Measurements from ENCODE around the gene ZNF414. TPM values are rescaled to one million over a fixed set of nuclear protein-coding genes. Genes with fewer than 3 reads are reported as not detected.

Gene ZNF414
- total and polyA plus RNA-seq, 9 of the 15 experiments (the other 6 are each of a cell fraction or from before 2014, with no cell fraction given) = 0.03 to 27.2 (median 2.2) TPM; not detected in 2

- ChIA-PET POLR2A (interaction anchor here (0.6 to 2.0 kb wide), 6 partner anchors 8 to 29 kb away, joined by 3 to 10 read pairs (median 5); no protein-coding TSS in a partner anchor), CTCF (ENCODE audit: low intra/inter-chr PET ratio) (no interaction called here)
- H3K4me1 ChIP-seq (replicated peaks in 1 of 2; ENCODE audit: control insufficient read depth in 2 of 2, insufficient read depth in 2 of 2, low read length in 2 of 2) = peaks cover 0 to 16% of the 10 kb centered on the region in 2 experiments; a peak in 2 of 5 replicates
- in situ Hi-C loops (cut with MboI) (no loop called here), intact Hi-C loops (cut with micrococcal nuclease) (no loop called here)
- no peak overlapping the region for H3K4me2 ChIP-seq (ENCODE audit: insufficient read depth, low read length)
- no peak overlapping the region for H2AFZ ChIP-seq (ENCODE audit: low read depth, low read length)
- H3K27me3 ChIP-seq (ENCODE audit: control insufficient read depth in 2 of 2, insufficient read depth in 2 of 2, low read length in 2 of 2) = no peaks in the 10 kb centered on the region
- FAIRE-seq = no peak
- no peaks in the 10 kb centered on the region for H4K20me1 ChIP-seq (replicated peaks; ENCODE audit: control insufficient read depth, insufficient read depth, low read length)
- no TSS peak for BruUV-seq (replicated peaks)
- no peaks in the 10 kb centered on the region for H3K9me1 ChIP-seq (ENCODE audit: control insufficient read depth, insufficient read depth, low read length)
- no peaks in the 10 kb centered on the region for H3K9me3 ChIP-seq (replicated peaks; ENCODE audit: control insufficient read depth, insufficient read depth, low read depth, low read length)
- H3K79me2 ChIP-seq (ENCODE audit: control insufficient read depth, insufficient read depth, low read length) = peaks cover 3% of the 10 kb centered on the region; the same call in 1 of the 3 replicates
- peak; percentile 74 for TF ChIP-seq RBM22 (IDR thresholded peaks at IDR 0.05; ENCODE audit: low read depth, low read length, poor library complexity, severe bottlenecking)
- 0 out of 2 replicates have a peak, but pooled peaks have one; percentile 33 for TF ChIP-seq POLR2G (IDR thresholded peaks at IDR 0.05; ENCODE audit: low read depth, low read length)
- no peak for TF ChIP-seq NR4A1 (CRISPR knock-in tag; IDR thresholded peaks at IDR 0.05)
- TF ChIP-seq NR4A1 (tag; IDR thresholded peaks at IDR 0.05) = no peak
- no peak for DNase-seq (ENCODE audit: extremely low read depth in 1 of 4, low spot score in 3 of 4)
- H3K4me3 ChIP-seq = no peak overlapping the region
- H3K36me3 ChIP-seq (ENCODE audit: control insufficient read depth, insufficient read depth, low read length) = peaks cover 67% of the 10 kb centered on the region
- no peak overlapping the region for H3K27ac ChIP-seq (ENCODE audit: extremely low read depth, low read depth, low read length)
- ATAC-seq = no peak
- no peak overlapping the region for H3K9ac ChIP-seq (ENCODE audit: insufficient read depth in 1 of 2, low read depth in 2 of 2, low read length in 2 of 2)
- WGBS (ENCODE audit: insufficient coverage, low coverage, missing lambda C conversion rate) = 90% methylated on average over 13 of the region's 13 CpGs
These were observed 26.7 kb downstream of the ZNF414 start for GRCh38 chr19:8487137-8487851.

- no peak overlapping the region for H3K9ac ChIP-seq (ENCODE audit: insufficient read depth in 1 of 2, low read depth in 2 of 2, low read length in 2 of 2)
- no peak for FAIRE-seq
- peaks cover 73% of the 10 kb centered on the region for H3K36me3 ChIP-seq (ENCODE audit: control insufficient read depth, insufficient read depth, low read length)
- ChIA-PET CTCF (ENCODE audit: low intra/inter-chr PET ratio) (no interaction called here), POLR2A (interaction anchor here (0.6 to 2.0 kb wide), 12 partner anchors 8 to 466 kb away, joined by 3 to 10 read pairs (median 3); partner anchors contain the start of gene ZNF414)
- no peak overlapping the region for H3K4me3 ChIP-seq
- peaks cover 6% of the 10 kb centered on the region; the same call in 1 of the 3 replicates for H3K79me2 ChIP-seq (ENCODE audit: control insufficient read depth, insufficient read depth, low read length)
- BruUV-seq (replicated peaks) = no TSS peak
- H3K27ac ChIP-seq (ENCODE audit: extremely low read depth, low read depth, low read length) = no peak overlapping the region
- no peak for DNase-seq (ENCODE audit: extremely low read depth in 1 of 4, low spot score in 3 of 4)
- peaks cover 0 to 16% of the 10 kb centered on the region in 2 experiments; a peak in 2 of 5 replicates for H3K4me1 ChIP-seq (replicated peaks in 1 of 2; ENCODE audit: control insufficient read depth in 2 of 2, insufficient read depth in 2 of 2, low read length in 2 of 2)
- TF ChIP-seq RNF219 (CRISPR knock-in tag; IDR thresholded peaks at IDR 0.05) (no peak), IFI16 (CRISPR knock-in tag; IDR thresholded peaks at IDR 0.05) (no peak)
- H2AFZ ChIP-seq (ENCODE audit: low read depth, low read length) = no peak overlapping the region
- WGBS (ENCODE audit: insufficient coverage, low coverage, missing lambda C conversion rate) = 94% methylated on average over 14 of the region's 16 CpGs
- in situ Hi-C loops (cut with MboI) (no loop called here), intact Hi-C loops (cut with micrococcal nuclease) (no loop called here)
- H3K9me3 ChIP-seq (replicated peaks; ENCODE audit: control insufficient read depth, insufficient read depth, low read depth, low read length) = no peaks in the 10 kb centered on the region
- no peak for ATAC-seq
- H3K4me2 ChIP-seq (ENCODE audit: insufficient read depth, low read length) = no peak overlapping the region
- no peaks in the 10 kb centered on the region for H3K9me1 ChIP-seq (ENCODE audit: control insufficient read depth, insufficient read depth, low read length)
- H4K20me1 ChIP-seq (replicated peaks; ENCODE audit: control insufficient read depth, insufficient read depth, low read length) = no peaks in the 10 kb centered on the region
- H3K27me3 ChIP-seq (ENCODE audit: control insufficient read depth in 2 of 2, insufficient read depth in 2 of 2, low read length in 2 of 2) = no peaks in the 10 kb centered on the region
These were observed 27.3 kb downstream of the ZNF414 start for GRCh38 chr19:8486661-8487136.

All from K562 (cell line).